GM21381 (cell line): ENCODE measurements around the gene SPRYD7.
"Not testable (repeated sequence)": the region's sequence is repeated elsewhere in the genome, so short reads cannot be mapped to it uniquely, and the experiment has no call there.

Experiments
- ATAC-seq: cut with Tn5 transposase; IDR thresholded peaks from one replicate; pipeline ENCODE4 v1.9.1; 2021; ENCODE audit warnings: mild to moderate bottlenecking, moderate library complexity; ENCODE audit not compliant: unreplicated experiment

The SPRYD7 gene

GRCh38 chr13:49933511-49933910 is 2.6 kb downstream of the SPRYD7 start:
- no peak for ATAC-seq

GRCh38 chr13:49932868-49933267 is 3.3 kb downstream of the SPRYD7 start:
- no peak for ATAC-seq

- ATAC-seq: no peak
Observed at GRCh38 chr13:49932066-49932465, 4.1 kb downstream of the SPRYD7 start.

GRCh38 chr13:49927755-49928154 is 8.4 kb downstream of the SPRYD7 start:
- no peak for ATAC-seq

- no peak for ATAC-seq
Observed at GRCh38 chr13:49925881-49926418, 10.2 kb downstream of the SPRYD7 start.

GRCh38 chr13:49922301-49922700 is 13.8 kb downstream of the SPRYD7 start:
- no peak for ATAC-seq

GRCh38 chr13:49920969-49921368 is 15.2 kb downstream of the SPRYD7 start:
- not testable (repeated sequence) for ATAC-seq

- ATAC-seq: not testable (repeated sequence)
Observed at GRCh38 chr13:49918106-49918505, 18.0 kb downstream of the SPRYD7 start.

- no peak for ATAC-seq
Observed at GRCh38 chr13:49914947-49915346, 21.2 kb downstream of the SPRYD7 start.

- no peak for ATAC-seq
Observed at GRCh38 chr13:49908637-49909036, 27.5 kb downstream of the SPRYD7 start.

- ATAC-seq: no peak
Observed at GRCh38 chr13:49904729-49905456, 31.2 kb downstream of the SPRYD7 start.

GRCh38 chr13:49898792-49899191 is 37.3 kb downstream of the SPRYD7 start:
- ATAC-seq: no peak

GRCh38 chr13:49897713-49898112 is 38.4 kb downstream of the SPRYD7 start:
- no peak for ATAC-seq

- no peak for ATAC-seq
Observed at GRCh38 chr13:49895826-49896225, 40.3 kb downstream of the SPRYD7 start.

GRCh38 chr13:49893591-49893990 is 42.5 kb downstream of the SPRYD7 start:
- no peak for ATAC-seq

GRCh38 chr13:49890376-49890775 is 45.8 kb downstream of the SPRYD7 start:
- ATAC-seq: no peak

GRCh38 chr13:49878682-49879081 is 57.5 kb downstream of the SPRYD7 start:
- ATAC-seq: no peak

- no peak for ATAC-seq
Observed at GRCh38 chr13:49877629-49878218, 58.4 kb downstream of the SPRYD7 start.

GRCh38 chr13:49874430-49874829 is 61.7 kb downstream of the SPRYD7 start:
- ATAC-seq: no peak

GRCh38 chr13:49869519-49869918 is 66.6 kb downstream of the SPRYD7 start:
- ATAC-seq: no peak

- ATAC-seq: no peak
Observed at GRCh38 chr13:49867834-49868233, 68.3 kb downstream of the SPRYD7 start.

- ATAC-seq: no peak
Observed at GRCh38 chr13:49865218-49865617, 70.9 kb downstream of the SPRYD7 start.
